ENCODE data around the gene HIRA. TPM values are rescaled to one million over a fixed set of nuclear protein-coding genes. Genes with fewer than 3 reads are reported as not detected.
A peak's percentile ranks its signal among the peaks of the same experiment; 100 is the strongest.

HIRA gene
- total and polyA plus RNA-seq, 9 of the 15 experiments (the other 6 are each of a cell fraction or from before 2014, with no cell fraction given) = 0.96 to 132 (median 58.4) TPM

GRCh38 chr22:19396934-19397733 is 34.4 kb downstream of the HIRA start (continued):
- TF ChIP-seq GTF2A2 (tag; IDR thresholded peaks at IDR 0.05) (no peak; the same call in 1 of the 2 replicates), SMAD3 (CRISPR knock-in tag; conservative IDR thresholded peaks at IDR 0.05) (peak; percentile 92), TGIF2 (CRISPR knock-in tag; IDR thresholded peaks at IDR 0.05) (no peak), SIRT6 (IDR thresholded peaks at IDR 0.05; ENCODE audit: low read depth, low read length) (no peak), MEF2D (tag; conservative IDR thresholded peaks at IDR 0.05; ENCODE audit: low read depth) (peak; percentile 69; the same call in 1 of the 2 replicates), FOXA1 (IDR thresholded peaks at IDR 0.05; ENCODE audit: borderline replicate concordance) (no peak), DACH1 (IDR thresholded peaks at IDR 0.05; ENCODE audit: partially characterized antibody) (no peak), SMAD2 (IDR thresholded peaks at IDR 0.05; ENCODE audit: low read depth, low read length) (no peak), ZNF143 (CRISPR knock-in tag; IDR thresholded peaks at IDR 0.05) (no peak), MYNN (IDR thresholded peaks at IDR 0.05) (no peak), MYNN (CRISPR knock-in tag; IDR thresholded peaks at IDR 0.05) (no peak), ETV1 (tag; conservative IDR thresholded peaks at IDR 0.05; ENCODE audit: low read depth) (peak; percentile 82), PRDM10 (IDR thresholded peaks at IDR 0.05; ENCODE audit: partially characterized antibody) (no peak), XRCC5 (IDR thresholded peaks at IDR 0.05; ENCODE audit: low read depth, low read length) (peak; percentile 43; the same call in 1 of the 2 replicates), TAF1 (IDR thresholded peaks at IDR 0.05; ENCODE audit: control insufficient read depth, extremely low read depth, insufficient read depth, low read length, severe bottlenecking) (no peak), NRF1 (conservative IDR thresholded peaks at IDR 0.05 in 1 of 2, IDR thresholded peaks at IDR 0.05 in 1 of 2) (no peak), PHB (CRISPR knock-in tag; IDR thresholded peaks at IDR 0.05) (no peak), ZNF639 (CRISPR knock-in tag; conservative IDR thresholded peaks at IDR 0.05 in 1 of 2, IDR thresholded peaks at IDR 0.05 in 1 of 2) (peak in 1 of 2 experiments; percentile 95; a peak in 2 of 4 replicates), POLR2AphosphoS2 (IDR thresholded peaks at IDR 0.05; ENCODE audit: low read length) (no peak), ZHX1 (conservative IDR thresholded peaks at IDR 0.05; ENCODE audit: low read length) (no peak), TRIM28 (IDR thresholded peaks at IDR 0.05) (no peak), CC2D1A (IDR thresholded peaks at IDR 0.05) (no peak)
